Fibroblast of mammary gland (primary cell): ENCODE data around the gene LRRC23.
"Not testable (repeated sequence)": the region's sequence is repeated elsewhere in the genome, so short reads cannot be mapped to it uniquely, and the experiment has no call there.

Experiments
- DNase-seq: peaks from one replicate; pipeline ENCODE4 v3.0.0-alpha.2; 2010; ENCODE audit warnings: low read depth
- H3K4me3 ChIP-seq: 2 replicates; pipeline ENCODE4 v1.5.1; 2011; ENCODE audit warnings: low read depth, mild to moderate bottlenecking, low read length, moderate library complexity; ENCODE audit not compliant: control insufficient read depth
- CTCF ChIP-seq: conservative IDR thresholded peaks from 2 replicates; pipeline ENCODE4 v1.5.1; 2011; ENCODE audit warnings: low read depth, low read length, inconsistent platforms; ENCODE audit not compliant: control insufficient read depth, insufficient read depth

LRRC23 gene

GRCh38 chr12:6883252-6883651, 21.4 kb upstream of the LRRC23 start:
- no peak overlapping the region for H3K4me3 ChIP-seq
- DNase-seq, result no peak
- TF ChIP-seq CTCF, result no peak

DNA sequence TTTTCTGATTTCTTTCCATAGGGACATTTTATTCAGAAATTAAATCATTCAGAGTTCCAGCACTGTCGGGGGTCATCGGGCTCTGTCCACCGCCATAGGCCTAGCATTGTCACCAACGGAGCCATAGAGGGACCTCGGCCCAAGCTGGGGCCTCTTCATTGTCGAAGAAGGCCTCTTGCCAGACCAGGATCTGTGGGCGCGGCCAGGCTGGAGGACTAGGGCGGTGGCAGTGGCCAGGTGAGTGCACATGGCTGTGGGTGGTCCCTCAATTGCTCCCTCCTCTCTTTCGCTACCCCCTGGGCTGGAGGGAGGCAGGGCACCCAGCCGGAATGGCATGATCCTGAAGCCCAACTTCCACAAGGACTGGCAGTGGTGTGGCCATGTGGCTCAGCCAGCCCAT, 20.9 kb upstream of the LRRC23 start:
- no peak overlapping the region for H3K4me3 ChIP-seq
- DNase-seq, result no peak
- no peak for TF ChIP-seq CTCF

- TF ChIP-seq CTCF, result no peak
- no peak for DNase-seq
- H3K4me3 ChIP-seq, result no peak overlapping the region
Observed at GRCh38 chr12:6884539-6884938, 20.1 kb upstream of the LRRC23 start.

DNA sequence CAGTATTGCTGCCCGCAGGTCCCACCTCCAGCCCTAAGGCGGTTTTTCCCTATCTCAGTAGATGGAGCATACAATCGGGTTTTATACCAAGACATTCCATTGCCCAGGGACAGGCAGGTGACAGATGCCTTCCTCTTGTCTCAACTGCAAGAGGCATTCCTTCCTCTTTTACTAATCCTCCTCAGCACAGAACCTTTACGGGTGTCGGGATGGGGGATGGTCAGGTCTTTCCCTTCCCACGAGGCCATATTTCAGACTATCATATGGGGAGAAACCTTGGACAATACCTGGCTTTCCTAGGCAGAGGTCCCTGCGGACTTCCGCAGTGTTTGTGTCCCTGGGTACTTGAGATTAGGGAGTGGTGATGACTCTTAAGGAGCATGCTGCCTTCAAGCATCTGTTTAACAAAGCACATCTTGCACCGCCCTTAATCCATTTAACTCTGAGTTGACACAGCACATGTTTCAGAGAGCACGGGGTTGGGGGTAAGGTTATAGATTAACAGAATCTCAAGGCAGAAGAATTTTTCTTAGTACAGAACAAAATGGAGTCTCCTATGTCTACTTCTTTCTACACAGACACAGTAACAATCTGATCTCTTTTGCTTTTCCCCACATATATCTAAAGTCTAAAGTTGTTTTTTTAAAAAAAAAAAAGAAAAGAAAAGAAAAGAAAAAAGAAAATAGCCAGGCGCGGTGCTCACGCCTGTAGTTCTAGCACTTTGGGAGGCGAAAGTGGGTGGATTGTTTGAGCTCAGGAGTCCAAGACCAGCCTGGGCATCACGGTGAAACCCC, 18.2 kb upstream of the LRRC23 start:
- H3K4me3 ChIP-seq, DNase-seq: not testable (repeated sequence)

DNA sequence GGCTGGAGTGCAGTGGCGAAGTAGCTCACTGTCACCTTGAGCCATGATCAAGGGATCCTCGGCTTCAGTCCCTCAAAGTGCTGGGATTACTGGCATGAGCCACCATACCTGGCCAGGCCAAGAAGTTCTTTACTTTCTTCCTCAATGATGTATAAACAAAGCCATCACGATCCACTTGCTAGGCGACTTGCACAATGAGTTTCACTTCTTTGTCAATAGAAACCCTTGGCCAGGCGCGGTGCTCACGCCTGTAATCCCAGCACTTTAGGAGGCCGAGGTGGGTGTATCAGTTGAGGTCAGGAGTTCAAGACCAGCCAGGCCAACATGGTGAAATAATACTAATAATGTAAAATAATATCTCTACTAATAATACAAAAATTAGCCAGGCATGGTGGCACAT, 17.2 kb upstream of the LRRC23 start:
- no peak overlapping the region for H3K4me3 ChIP-seq
- no peak for DNase-seq
- no peak for TF ChIP-seq CTCF

- no peak for DNase-seq
- H3K4me3 ChIP-seq, result no peak overlapping the region
- no peak for TF ChIP-seq CTCF
Observed at GRCh38 chr12:6888360-6888759, 16.3 kb upstream of the LRRC23 start.

DNA sequence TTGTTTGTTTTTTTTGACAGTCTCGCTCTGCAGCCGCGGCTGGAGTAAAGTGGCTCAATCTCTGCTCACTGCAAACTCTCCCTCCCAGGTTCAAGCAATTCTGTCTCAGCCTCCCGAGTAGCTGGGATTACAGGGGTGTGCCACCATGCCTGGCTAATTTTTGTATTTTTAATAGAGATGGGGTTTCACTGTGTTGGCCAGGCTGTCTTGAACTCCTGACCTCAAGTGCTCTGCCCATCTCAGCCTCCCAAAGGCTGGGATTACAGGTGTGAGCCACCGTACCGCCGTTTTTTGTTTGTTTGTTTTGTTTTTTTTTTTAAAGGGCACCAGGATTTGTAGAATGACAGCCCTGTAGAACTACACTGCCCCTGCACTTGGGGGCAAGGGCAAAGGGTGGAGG, 15.8 kb upstream of the LRRC23 start:
- not testable (repeated sequence) for DNase-seq, H3K4me3 ChIP-seq

GRCh38 chr12:6889775-6890573, 14.6 kb upstream of the LRRC23 start:
- H3K4me3 ChIP-seq, DNase-seq: not testable (repeated sequence)
